Measurements from ENCODE around the gene UBL7.

Gene UBL7

GRCh38 chr15:74408385-74408784 is 52.6 kb downstream of the UBL7 start:
- no peak for DNase-seq (ENCODE audit: low read depth, low spot score)

DNA sequence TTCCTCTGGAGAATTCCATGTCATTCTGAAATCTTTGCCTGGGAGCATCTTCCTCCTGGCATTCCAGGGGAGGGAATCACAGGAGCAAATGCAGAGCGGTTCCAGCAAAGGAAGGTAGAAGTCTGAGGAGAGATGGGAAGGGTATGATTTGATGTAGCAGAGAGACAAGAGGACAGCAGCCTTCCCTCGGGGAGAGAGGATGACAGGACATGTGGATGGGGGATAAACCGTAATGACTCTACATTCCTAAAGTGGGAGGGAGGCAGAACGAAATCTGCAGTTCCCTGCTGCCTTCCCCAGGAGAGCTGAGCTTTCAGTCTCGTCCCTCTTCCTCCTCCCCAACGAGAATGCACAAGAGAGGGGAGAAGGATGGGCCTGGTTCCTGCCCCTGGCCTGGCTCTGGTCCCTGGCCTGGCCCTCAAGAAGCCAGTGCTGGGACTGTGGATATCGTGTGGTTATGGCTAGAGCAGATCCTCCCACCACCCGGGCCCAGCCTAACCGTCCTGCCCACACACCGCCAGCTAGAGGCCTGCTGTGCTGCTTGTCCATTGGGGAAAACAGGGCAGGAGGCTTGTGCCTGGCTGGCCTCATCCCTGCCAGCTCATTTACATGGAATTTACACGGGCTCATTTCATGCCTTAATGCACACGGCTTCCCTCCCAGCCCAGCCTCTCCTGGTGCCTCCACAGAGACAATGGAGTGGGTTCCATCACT is 53.8 kb downstream of the UBL7 start:
- DNase-seq (ENCODE audit: low read depth, low spot score): peak; percentile 82

DNA sequence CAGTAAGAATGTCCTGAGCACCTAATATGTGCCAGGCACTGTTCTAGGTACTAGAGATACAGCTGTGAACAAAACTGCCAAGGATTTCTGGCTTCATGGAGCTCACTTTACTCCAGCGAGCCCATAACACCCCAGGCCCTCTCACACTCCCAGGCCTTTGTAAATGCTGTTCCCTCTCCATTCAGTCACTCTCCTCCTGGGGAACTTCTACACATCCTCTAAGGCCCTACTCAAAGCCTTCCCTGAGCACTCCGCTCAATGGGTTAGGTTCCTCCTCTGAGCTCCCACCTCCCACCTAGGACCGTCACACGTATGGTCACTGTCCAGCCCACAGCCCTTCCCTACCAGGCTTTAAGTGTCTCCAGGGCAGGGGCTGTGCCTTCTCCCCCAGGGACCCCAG is 54.4 kb downstream of the UBL7 start:
- no peak for DNase-seq (ENCODE audit: low read depth, low spot score)

- DNase-seq (ENCODE audit: low read depth, low spot score): no peak
These were observed 55.1 kb downstream of the UBL7 start for GRCh38 chr15:74405823-74406222.

GRCh38 chr15:74403991-74404563 is 56.9 kb downstream of the UBL7 start:
- no peak for DNase-seq (ENCODE audit: low read depth, low spot score)

DNA sequence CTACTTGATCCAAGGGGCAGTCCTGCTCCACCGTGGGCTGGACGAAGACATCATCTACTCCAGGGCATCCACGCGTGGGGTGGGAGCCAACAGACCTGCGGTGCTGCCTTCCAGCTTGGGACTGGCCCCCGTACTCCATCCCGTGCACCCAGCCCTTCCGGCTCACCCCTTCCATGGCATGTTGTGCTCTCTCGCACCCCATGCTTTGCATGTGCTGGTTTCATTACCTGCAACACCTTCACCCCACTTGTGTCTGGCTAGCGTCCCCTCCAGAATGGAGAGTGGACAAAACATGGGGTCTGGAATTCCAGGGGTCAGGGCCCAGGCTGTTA is 57.4 kb downstream of the UBL7 start:
- DNase-seq (ENCODE audit: low read depth, low spot score): no peak

GRCh38 chr15:74402873-74403587 is 57.9 kb downstream of the UBL7 start:
- no peak for DNase-seq (ENCODE audit: low read depth, low spot score)

DNA sequence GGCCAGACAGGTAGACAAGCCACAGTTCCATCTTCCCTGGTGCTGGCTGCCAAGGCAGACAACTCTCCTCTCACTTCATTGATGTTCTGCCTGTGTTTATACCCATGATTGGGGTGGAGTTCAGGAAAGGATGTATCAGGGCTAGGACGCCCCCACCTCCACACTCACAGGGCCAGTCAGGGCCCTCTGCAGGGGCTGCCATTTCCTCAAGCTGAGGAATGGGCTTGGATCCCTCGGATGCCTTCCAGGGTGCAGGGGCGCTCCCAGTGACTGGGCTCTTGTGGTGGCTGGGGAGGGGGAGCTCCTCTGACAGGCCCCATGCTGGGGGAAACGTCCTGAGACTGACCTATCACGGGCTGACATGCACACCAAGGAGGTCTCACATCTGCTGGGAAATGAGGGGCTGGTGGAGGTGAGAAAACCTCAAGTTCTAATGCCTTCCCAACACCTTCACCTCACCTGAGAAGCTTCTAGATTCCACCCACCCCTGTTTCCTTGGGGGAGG is 58.6 kb downstream of the UBL7 start:
- no peak for DNase-seq (ENCODE audit: low read depth, low spot score)

GRCh38 chr15:74400915-74401757 is 59.8 kb downstream of the UBL7 start:
- DNase-seq (ENCODE audit: low read depth, low spot score): no peak

GRCh38 chr15:74400313-74400860 is 60.6 kb downstream of the UBL7 start:
- no peak for DNase-seq (ENCODE audit: low read depth, low spot score)

- DNase-seq (ENCODE audit: low read depth, low spot score): no peak
These were observed 61.2 kb downstream of the UBL7 start for GRCh38 chr15:74399511-74400312.

DNA sequence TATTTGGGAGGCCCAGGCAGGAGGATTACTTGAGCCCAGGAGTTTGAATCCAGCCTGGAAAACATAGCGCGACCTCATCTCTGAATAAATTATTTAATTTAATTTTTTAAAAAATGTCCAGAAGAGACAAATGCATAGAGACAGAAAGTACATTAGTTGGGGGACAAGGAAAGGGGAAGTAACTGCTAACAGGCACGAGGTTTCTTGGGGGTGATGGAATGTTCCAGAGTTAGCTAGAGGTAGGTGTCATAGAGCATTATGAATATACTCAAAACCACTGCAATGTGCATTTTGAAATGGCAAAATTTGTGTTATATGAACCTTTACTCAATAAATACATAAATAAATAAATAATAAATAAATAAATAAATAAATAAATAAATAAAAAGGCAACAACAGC is 61.9 kb downstream of the UBL7 start:
- no peak for DNase-seq (ENCODE audit: low read depth, low spot score)

DNA sequence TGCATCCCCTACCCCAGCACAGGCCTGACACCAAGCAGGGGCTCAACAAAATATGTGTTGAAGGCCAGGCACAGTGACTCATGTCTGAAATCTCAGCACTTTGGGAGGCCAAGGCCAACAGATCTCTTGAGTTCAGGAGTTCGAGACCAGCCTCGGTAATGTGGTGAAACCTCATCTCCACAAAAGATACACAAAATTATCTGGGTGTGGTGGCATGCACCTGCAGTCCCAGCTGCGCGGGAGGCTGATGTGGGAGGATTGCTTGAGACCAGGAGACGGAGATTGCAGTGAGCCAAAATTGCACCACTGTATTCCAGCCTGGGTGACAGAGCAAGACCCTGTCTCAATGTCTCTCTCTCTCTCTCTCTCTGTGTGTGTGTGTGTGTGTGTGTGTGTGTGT is 62.8 kb downstream of the UBL7 start:
- DNase-seq (ENCODE audit: low read depth, low spot score): no peak

DNA sequence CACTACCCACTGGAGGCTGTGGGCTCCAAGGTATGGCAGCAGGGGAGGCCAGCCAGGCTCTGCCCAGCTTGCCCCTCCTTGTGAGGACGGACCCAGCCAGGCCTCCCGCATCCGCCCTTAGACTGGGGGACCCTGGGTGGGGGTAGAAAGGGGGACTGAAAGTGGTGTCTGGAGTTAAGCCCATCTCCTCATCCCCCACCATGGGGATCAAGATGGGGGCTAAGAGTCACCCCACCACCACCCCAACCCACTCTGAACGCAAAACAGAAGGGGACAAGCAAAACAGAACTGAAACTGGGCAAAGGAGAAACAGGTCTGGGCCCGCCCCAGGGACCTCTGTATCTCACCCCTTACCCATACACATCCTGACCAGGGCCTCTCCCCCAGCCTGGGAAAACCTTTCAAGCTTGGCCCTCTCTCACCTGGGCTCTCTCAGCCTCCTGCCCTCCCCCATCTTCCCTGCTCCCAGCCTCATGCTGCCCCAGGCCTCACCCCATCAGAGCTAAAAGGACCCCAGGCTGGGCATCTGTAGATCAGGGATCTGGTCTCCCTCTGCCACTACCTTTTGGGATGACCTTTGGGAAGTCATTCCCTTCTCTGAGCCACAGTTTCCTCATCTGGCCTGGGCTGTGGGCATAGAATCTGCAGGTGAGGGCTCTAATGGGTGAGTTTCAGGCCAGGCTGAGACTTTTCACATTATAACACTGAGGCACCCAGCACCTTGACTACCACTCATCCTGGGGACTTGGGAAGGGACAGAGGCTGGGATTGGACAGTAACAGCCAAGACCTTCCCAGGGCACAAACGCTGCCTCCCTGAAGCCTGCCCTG is 63.5 kb downstream of the UBL7 start:
- no peak for DNase-seq (ENCODE audit: low read depth, low spot score)

DNA sequence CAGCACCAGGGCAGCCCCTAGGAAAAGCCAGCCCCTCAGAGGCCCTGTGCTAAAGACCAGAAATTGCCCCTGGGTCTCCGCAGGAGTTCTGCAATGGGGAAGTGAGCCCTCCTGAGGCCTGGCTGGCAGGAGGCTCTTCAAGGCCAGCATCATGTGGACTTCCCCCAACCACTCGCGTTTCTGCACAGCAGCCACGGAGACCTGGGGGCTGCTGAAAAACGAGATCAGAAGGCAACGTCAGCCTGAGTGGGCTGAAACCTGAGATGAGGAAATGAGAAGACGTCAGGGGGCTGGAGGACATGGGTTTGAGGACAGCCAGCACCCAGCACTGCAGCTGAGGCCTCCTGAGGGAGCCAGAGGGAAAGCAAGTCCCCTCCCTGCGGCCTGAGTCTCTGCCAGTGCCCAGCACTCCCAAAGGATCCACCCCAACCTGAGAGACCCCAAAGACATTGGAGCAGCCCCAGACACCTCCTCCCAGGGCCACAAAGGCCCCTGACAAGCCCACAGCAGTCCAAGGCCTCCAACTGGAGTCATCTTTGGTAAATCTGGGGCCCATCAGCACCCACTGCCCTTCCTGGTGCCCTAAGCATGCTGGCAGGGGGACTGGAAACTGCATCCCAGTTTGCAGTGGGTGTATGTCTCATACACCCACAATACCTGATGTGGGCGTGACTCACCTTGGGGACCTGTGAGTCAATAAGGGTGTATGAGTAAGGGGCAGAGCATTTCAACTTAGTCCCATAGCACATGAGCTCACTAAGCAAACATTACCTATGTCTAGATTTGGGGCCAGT is 64.3 kb downstream of the UBL7 start:
- no peak for DNase-seq (ENCODE audit: low read depth, low spot score)

DNA sequence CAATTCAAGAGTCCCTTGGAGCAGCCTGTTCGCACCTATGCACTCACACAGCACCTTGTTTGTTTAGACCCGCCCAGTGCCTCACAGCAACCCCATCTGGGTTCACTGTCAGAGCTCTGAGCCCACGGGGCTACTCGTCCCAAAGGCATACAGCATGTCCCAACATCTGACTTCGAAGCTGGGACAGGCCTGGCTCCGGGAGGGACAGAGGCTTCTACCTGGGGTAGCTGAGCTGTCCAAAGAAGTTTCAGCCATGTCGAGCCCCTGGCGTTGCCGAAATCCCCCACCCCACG is 64.9 kb downstream of the UBL7 start:
- DNase-seq (ENCODE audit: low read depth, low spot score): no peak
